Testis (tissue), 2 donors: ENCODE data around the gene MAP1B.

Experiments used
- POLR2A ChIP-seq: fragments of 450-650 bp; IDR thresholded peaks from one replicate; pipeline ENCODE4 v1.6.1; 2017; ENCODE audit warnings: antibody characterized with exemption, mild to moderate bottlenecking, moderate library complexity
- TF ChIP-seq, protein P1 (sequence below), 3 experiments: fragments of 450-650 bp in 2 of 3; fragments of 200-600 bp in 1 of 3; sonication (generic) in 1 of 3; IDR thresholded peaks; one replicate each; pipeline ENCODE4 v1.5.1; 2016 to 2019; ENCODE audit warnings: antibody characterized with exemption in 3 of 3, mild to moderate bottlenecking in 2 of 3, moderate library complexity in 1 of 3

DNA sequence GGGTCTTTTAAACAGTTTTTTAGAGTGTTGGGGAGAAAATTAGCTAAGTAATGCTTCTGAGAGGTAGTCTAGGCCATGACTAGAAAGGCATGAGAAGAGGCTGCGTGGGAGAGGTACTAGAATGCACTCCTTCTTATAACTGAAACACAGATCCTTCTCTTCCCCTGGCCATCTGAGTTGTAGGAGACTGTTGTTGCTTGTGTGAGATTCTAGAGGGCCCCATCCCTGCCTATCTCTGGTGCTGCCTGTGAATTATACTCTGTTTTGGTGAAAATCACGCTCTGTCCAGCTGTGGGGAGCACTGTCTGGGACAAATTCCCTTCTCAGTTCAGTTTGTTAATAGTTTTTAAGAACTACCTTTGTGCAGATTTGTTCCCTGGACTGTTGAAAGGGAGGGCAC, 37.5 kb downstream of the MAP1B start:
- TF ChIP-seq, protein P1, sequence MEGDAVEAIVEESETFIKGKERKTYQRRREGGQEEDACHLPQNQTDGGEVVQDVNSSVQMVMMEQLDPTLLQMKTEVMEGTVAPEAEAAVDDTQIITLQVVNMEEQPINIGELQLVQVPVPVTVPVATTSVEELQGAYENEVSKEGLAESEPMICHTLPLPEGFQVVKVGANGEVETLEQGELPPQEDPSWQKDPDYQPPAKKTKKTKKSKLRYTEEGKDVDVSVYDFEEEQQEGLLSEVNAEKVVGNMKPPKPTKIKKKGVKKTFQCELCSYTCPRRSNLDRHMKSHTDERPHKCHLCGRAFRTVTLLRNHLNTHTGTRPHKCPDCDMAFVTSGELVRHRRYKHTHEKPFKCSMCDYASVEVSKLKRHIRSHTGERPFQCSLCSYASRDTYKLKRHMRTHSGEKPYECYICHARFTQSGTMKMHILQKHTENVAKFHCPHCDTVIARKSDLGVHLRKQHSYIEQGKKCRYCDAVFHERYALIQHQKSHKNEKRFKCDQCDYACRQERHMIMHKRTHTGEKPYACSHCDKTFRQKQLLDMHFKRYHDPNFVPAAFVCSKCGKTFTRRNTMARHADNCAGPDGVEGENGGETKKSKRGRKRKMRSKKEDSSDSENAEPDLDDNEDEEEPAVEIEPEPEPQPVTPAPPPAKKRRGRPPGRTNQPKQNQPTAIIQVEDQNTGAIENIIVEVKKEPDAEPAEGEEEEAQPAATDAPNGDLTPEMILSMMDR (IDR thresholded peaks at IDR 0.05), result no peak
- no peak for TF ChIP-seq POLR2A
